Heart right ventricle (tissue), 16 donors: ENCODE data around the gene ALK. TPM values are rescaled to one million over a fixed set of nuclear protein-coding genes. Genes with fewer than 3 reads are reported as not detected.

Experiments
- ATAC-seq, 8 donors: fragments of 200-7000 bp; cut with Tn5 transposase; one replicate each; pipeline ENCODE4 v1.9.1; 2020; ENCODE audit warnings: mild to moderate bottlenecking in 8 of 8, moderate library complexity in 8 of 8, moderate number of reproducible peaks in 1 of 8
- DNase-seq, 2 donors: peaks; one replicate each; pipeline ENCODE4 v3.0.0-alpha.2; 2020
- H3K27ac ChIP-seq, 10 donors: fragments of 200-600 bp; sonication (generic) in 2 of 10; one replicate each; pipeline versions ENCODE4 v1.5.0 to v1.8.0; 2020 to 2022; ENCODE audit warnings: mild to moderate bottlenecking in 3 of 10
- H3K27me3 ChIP-seq, 7 donors: fragments of 200-600 bp; one replicate each; pipeline ENCODE4 v1.8.0; 2021 to 2022; ENCODE audit warnings: mild to moderate bottlenecking in 2 of 7
- H3K36me3 ChIP-seq, 9 donors: fragments of 200-600 bp; sonication (generic) in 1 of 9; one replicate each; pipeline versions ENCODE4 v1.5.0 to v1.8.0; 2020 to 2022; ENCODE audit warnings: mild to moderate bottlenecking in 2 of 9
- H3K4me1 ChIP-seq, 9 donors: fragments of 200-600 bp; sonication (generic) in 1 of 9; one replicate each; pipeline versions ENCODE4 v1.5.0 to v1.8.0; 2020 to 2022; ENCODE audit warnings: mild to moderate bottlenecking in 4 of 9
- H3K4me3 ChIP-seq, 10 donors: fragments of 200-600 bp; sonication (generic) in 2 of 10; one replicate each; pipeline versions ENCODE4 v1.5.0 to v1.8.0; 2020 to 2022; ENCODE audit warnings: mild to moderate bottlenecking in 7 of 10, moderate library complexity in 2 of 10
- H3K9me3 ChIP-seq, 11 donors: fragments of 200-600 bp in 10 of 11; sonication (generic) in 2 of 11; one replicate each; pipeline versions ENCODE4 v1.5.0 to v1.8.0; 2013 to 2022; ENCODE audit warnings: mild to moderate bottlenecking in 2 of 11, control low read depth in 1 of 11, moderate library complexity in 1 of 11
- CTCF ChIP-seq, 9 donors: fragments of 200-600 bp; sonication (generic) in 2 of 9; IDR thresholded peaks; one replicate each; pipeline versions ENCODE4 v1.5.0 to v1.8.0; 2021 to 2022; ENCODE audit warnings: antibody characterized with exemption in 9 of 9, mild to moderate bottlenecking in 5 of 9, moderate library complexity in 1 of 9
- WGBS, 2 donors: extraction: QIAGEN DNeasy Blood & Tissue Kit; methylation state at CpG; one replicate each; pipeline ENCODE4 v1.1.7; 2013; ENCODE audit warnings: inconsistent platforms in 1 of 2; 5-methylcytosine and 5-hydroxymethylcytosine counted together
- intact Hi-C, 10 donors: fragments of 100-400 bp; cut with DNase I; formaldehyde crosslinking; loops; one replicate each; pipeline versions ENCODE4 v1.11.1 to v1.14.2; 2022
- polyA plus RNA-seq, 2 donors: library from polyadenylated mRNA; stranded (reverse); fragments of 200-250 nt; gene quantifications; one replicate each; pipeline ENCODE4 v1.2.3, GENCODE V29; 2013
- total RNA-seq, 10 donors: library from RNA; stranded (reverse); fragmentation: NEBNext Ultra II Directional in 3 of 10; extraction: Animal tissue kit (Norgen Biotek cat#: 25700) in 3 of 10; gene quantifications; one replicate each; pipeline versions ENCODE4 v1.2.1 to v1.2.4, GENCODE V29; 2021 to 2023
- donor health status: Arrhythmogenic right ventricular cardiomyopathy.
- donor health status: ischemic (EF 13 %, LVEDD 7.1; RV severe dilation, severe dysfunction).
- donor health status: healthy with polysubstance abuse.
- donor health status: DM: no; HTN: yes; CAD: no.
- donor health status: DM: no; HTN: no; CAD: no.
- donor health status: ischemic (EF 25% LVEDD 6.9; RV normal size, moderate dysfunction).
- donor health status: ischemic (EF 25% LVEDD 5.7; RV mildly dilated, moderate dysfunction).
- donor health status: healthy.
- donor health status: DM: yes; HTN: yes; CAD: no.
- donor health status: Ischemic cardiomyopathy.
- donor health status: ischemic (EF 35%, LVEDD 5.7; RV mildly dilated, moderate dysfunction).
- donor health status: nonischemic (EF 11% LVEDD 7.7; RV severe dilation, severe dysfunction).
- donor health status: DM: yes; HTN: yes; CAD: no.
- donor health status: PGD.
- donor health status: ischemic (EF 29% LVEDD 5.4; RV normal size, mild dysfunction).
- donor health status: nonischemic (EF 23%, LVEDD 6.1; RV moderate dilation, normal function).

The ALK gene
- total and polyA plus RNA-seq, 12 donors, result 0.01 to 0.24 (median 0.08) TPM; not detected in 7

GRCh38 chr2:29797916-29798315 lies 123.5 kb downstream of the ALK start:
- Histone ChIP-seq H3K4me1 (no peaks in the 10 kb centered on the region), H3K27me3 (peaks cover 0 to 22% (median 6%) of the 10 kb centered on the region in 7 donors), H3K9me3 (no peaks in the 10 kb centered on the region), H3K27ac (no peak overlapping the region), H3K4me3 (no peak overlapping the region), H3K36me3 (no peaks in the 10 kb centered on the region)
- intact Hi-C loops, result no loop called here
- TF ChIP-seq CTCF (IDR thresholded peaks at IDR 0.05), result no peak
- 62 to 84% methylated on average over 3 of the region's 3 CpGs for WGBS, 2 donors
- DNase-seq (no peak), ATAC-seq (no peak)

- TF ChIP-seq CTCF (IDR thresholded peaks at IDR 0.05), result no peak
- Histone ChIP-seq H3K4me3 (no peak overlapping the region), H3K4me1 (no peaks in the 10 kb centered on the region), H3K27me3 (peaks cover 0 to 22% (median 6%) of the 10 kb centered on the region in 7 donors), H3K27ac (no peak overlapping the region), H3K36me3 (no peaks in the 10 kb centered on the region), H3K9me3 (no peaks in the 10 kb centered on the region)
- WGBS, 2 donors, result 54 to 59% methylated on average over 4 of the region's 4 CpGs
- intact Hi-C loops, result no loop called here
- ATAC-seq (no peak), DNase-seq (no peak)
These were observed 124.9 kb downstream of the ALK start for GRCh38 chr2:29796446-29796845.

- Histone ChIP-seq H3K9me3 (peaks cover 0 to 4% (median 0%) of the 10 kb centered on the region in 11 donors), H3K36me3 (no peaks in the 10 kb centered on the region), H3K27ac (no peak overlapping the region), H3K27me3 (peaks cover 0 to 22% (median 0%) of the 10 kb centered on the region in 7 donors), H3K4me1 (no peaks in the 10 kb centered on the region), H3K4me3 (no peak overlapping the region)
- no peak for DNase-seq
- no peak for TF ChIP-seq CTCF (IDR thresholded peaks at IDR 0.05)
- ATAC-seq, result no peak
- intact Hi-C loops, result no loop called here
- WGBS, 2 donors, result 85 to 90% methylated on average over 5 of the region's 5 CpGs
These were observed 131.4 kb downstream of the ALK start for GRCh38 chr2:29789911-29790485.

- H3K4me3 ChIP-seq, result no peak overlapping the region
- ATAC-seq, result no peak
These were observed 133.6 kb downstream of the ALK start for GRCh38 chr2:29787473-29788465.

More at GRCh38 chr2:29787473-29788465, 133.6 kb downstream of the ALK start:
- H3K4me1 ChIP-seq, result no peaks in the 10 kb centered on the region
- no peaks in the 10 kb centered on the region for H3K36me3 ChIP-seq
- no peak for TF ChIP-seq CTCF (IDR thresholded peaks at IDR 0.05)
- H3K27ac ChIP-seq, result no peak overlapping the region
- 57 to 61% methylated on average over 8 of the region's 8 CpGs for WGBS, 2 donors
- H3K9me3 ChIP-seq, result peaks cover 0 to 4% (median 0%) of the 10 kb centered on the region in 11 donors
- DNase-seq, result no peak
- intact Hi-C loops, result no loop called here
- peaks cover 0 to 33% (median 0%) of the 10 kb centered on the region in 7 donors for H3K27me3 ChIP-seq
